VCaP (cell line): Measurements from ENCODE around the gene KCNAB2.

Experiments
- H3K27ac ChIP-seq: fragments of 450-650 bp; 2 replicates; pipeline ENCODE4 v1.5.1; 2017
- CTCF ChIP-seq: fragments of 450-650 bp; conservative IDR thresholded peaks from 2 replicates; pipeline ENCODE4 v1.5.1; 2017; ENCODE audit warnings: mild to moderate bottlenecking, moderate library complexity

The KCNAB2 gene

GRCh38 chr1:6144175-6144574 lies 98.5 kb downstream of the KCNAB2 start:
- no peak for TF ChIP-seq CTCF
- H3K27ac ChIP-seq, result no peak overlapping the region

- TF ChIP-seq CTCF, result no peak
- no peak overlapping the region for H3K27ac ChIP-seq
Measured at GRCh38 chr1:6144647-6145395, 99.1 kb downstream of the KCNAB2 start.

- H3K27ac ChIP-seq, result no peak overlapping the region
- no peak for TF ChIP-seq CTCF
Measured at GRCh38 chr1:6145396-6145750, 99.7 kb downstream of the KCNAB2 start.

GRCh38 chr1:6145864-6146410 lies 100.2 kb downstream of the KCNAB2 start:
- TF ChIP-seq CTCF, result no peak
- H3K27ac ChIP-seq, result no peak overlapping the region

GRCh38 chr1:6148497-6149241 lies 103.0 kb downstream of the KCNAB2 start:
- TF ChIP-seq CTCF, result no peak
- no peak overlapping the region for H3K27ac ChIP-seq

GRCh38 chr1:6149597-6149996 lies 103.9 kb downstream of the KCNAB2 start:
- no peak overlapping the region for H3K27ac ChIP-seq
- TF ChIP-seq CTCF, result no peak
